Vagina (tissue), 2 donors: Measurements from ENCODE around the gene RABGAP1L. TPM values are rescaled to one million over a fixed set of nuclear protein-coding genes. Genes with fewer than 3 reads are reported as not detected.
"Not testable (repeated sequence)": the region's sequence is repeated elsewhere in the genome, so short reads cannot be mapped to it uniquely, and the experiment has no call there.

Experiments
- DNase-seq, 2 donors: peaks; one replicate each; pipeline ENCODE4 v3.0.0-alpha.2; 2017; ENCODE audit errors: extremely low spot score in 2 of 2
- H3K27ac ChIP-seq: fragments of 200-600 bp; sonication (generic); one replicate; pipeline ENCODE4 v1.5.1; 2019
- H3K27me3 ChIP-seq: fragments of 200-600 bp; sonication (generic); one replicate; pipeline ENCODE4 v1.5.1; 2019
- H3K36me3 ChIP-seq, 2 donors: fragments of 200-600 bp; sonication (generic); one replicate each; pipeline ENCODE4 v1.5.1; 2017 to 2019
- H3K4me1 ChIP-seq: fragments of 200-600 bp; sonication (generic); one replicate; pipeline ENCODE4 v1.5.1; 2019
- H3K4me3 ChIP-seq, 2 donors: fragments of 200-600 bp; sonication (generic); 1 replicate in 1 of 2; 2 replicates in 1 of 2; pipeline ENCODE4 v1.5.1; 2016 to 2019
- H3K9me3 ChIP-seq: fragments of 200-600 bp; sonication (generic); one replicate; pipeline ENCODE4 v1.5.1; 2019
- POLR2A ChIP-seq, 2 donors: fragments of 450-650 bp; IDR thresholded peaks; one replicate each; pipeline ENCODE4 v1.6.1; 2017; ENCODE audit warnings: antibody characterized with exemption in 2 of 2, mild to moderate bottlenecking in 2 of 2, moderate library complexity in 2 of 2
- POLR2AphosphoS5 ChIP-seq, 2 donors: sonication (generic); formaldehyde crosslinking; IDR thresholded peaks; one replicate each; pipeline ENCODE4 v1.9.0; 2017; ENCODE audit warnings: antibody characterized with exemption in 2 of 2, mild to moderate bottlenecking in 2 of 2, low read depth in 1 of 2; ENCODE audit not compliant: insufficient read depth in 1 of 2
- intact Hi-C: fragments of 100-400 bp; cut with DNase I; formaldehyde crosslinking; loops from one replicate; pipeline ENCODE4 v1.15.1; 2023
- total RNA-seq: library from RNA; depleted of rRNA; stranded (reverse); fragments of >200 nt; gene quantifications from one replicate; pipeline ENCODE4 v1.2.3, GENCODE V29; 2016
- TF ChIP-seq, protein P1 (sequence below), 3 experiments: fragments of 450-650 bp in 2 of 3; fragments of 200-600 bp in 1 of 3; sonication (generic) in 1 of 3; IDR thresholded peaks; one replicate each; pipeline ENCODE4 v1.5.1; 2017 to 2019; ENCODE audit warnings: antibody characterized with exemption in 3 of 3, mild to moderate bottlenecking in 2 of 3, moderate library complexity in 2 of 3

RABGAP1L gene
- total RNA-seq, 1 donor from 2014 or later, result 40.0 TPM

DNA sequence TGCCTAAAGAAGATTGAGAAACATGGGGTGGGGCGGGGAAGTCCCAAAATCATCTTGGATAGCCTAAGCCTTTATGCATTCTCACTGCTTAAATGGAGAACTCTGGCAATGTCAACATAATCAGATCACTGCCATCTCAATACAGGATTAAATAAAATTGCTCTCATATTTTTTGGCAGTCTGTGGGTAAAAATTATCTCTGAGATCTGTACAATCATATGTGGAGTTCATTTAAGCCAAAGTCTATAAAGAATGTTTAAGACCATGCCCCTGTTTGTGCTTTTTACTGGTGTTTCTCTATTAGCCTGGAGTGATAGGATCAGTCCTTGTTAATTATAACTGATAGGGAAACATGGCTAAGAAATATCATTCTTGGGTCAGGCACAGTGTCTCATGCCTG is 424.8 kb downstream of the RABGAP1L start:
- Histone ChIP-seq H3K4me3 (no peak overlapping the region), H3K27me3 (no peaks in the 10 kb centered on the region), H3K36me3 (no peaks in the 10 kb centered on the region), H3K27ac (no peak overlapping the region), H3K4me1 (no peaks in the 10 kb centered on the region), H3K9me3 (no peaks in the 10 kb centered on the region)
- intact Hi-C loops, result no loop called here
- no peak for TF ChIP-seq POLR2A (IDR thresholded peaks at IDR 0.05)
- TF ChIP-seq, protein P1, sequence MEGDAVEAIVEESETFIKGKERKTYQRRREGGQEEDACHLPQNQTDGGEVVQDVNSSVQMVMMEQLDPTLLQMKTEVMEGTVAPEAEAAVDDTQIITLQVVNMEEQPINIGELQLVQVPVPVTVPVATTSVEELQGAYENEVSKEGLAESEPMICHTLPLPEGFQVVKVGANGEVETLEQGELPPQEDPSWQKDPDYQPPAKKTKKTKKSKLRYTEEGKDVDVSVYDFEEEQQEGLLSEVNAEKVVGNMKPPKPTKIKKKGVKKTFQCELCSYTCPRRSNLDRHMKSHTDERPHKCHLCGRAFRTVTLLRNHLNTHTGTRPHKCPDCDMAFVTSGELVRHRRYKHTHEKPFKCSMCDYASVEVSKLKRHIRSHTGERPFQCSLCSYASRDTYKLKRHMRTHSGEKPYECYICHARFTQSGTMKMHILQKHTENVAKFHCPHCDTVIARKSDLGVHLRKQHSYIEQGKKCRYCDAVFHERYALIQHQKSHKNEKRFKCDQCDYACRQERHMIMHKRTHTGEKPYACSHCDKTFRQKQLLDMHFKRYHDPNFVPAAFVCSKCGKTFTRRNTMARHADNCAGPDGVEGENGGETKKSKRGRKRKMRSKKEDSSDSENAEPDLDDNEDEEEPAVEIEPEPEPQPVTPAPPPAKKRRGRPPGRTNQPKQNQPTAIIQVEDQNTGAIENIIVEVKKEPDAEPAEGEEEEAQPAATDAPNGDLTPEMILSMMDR (IDR thresholded peaks at IDR 0.05), result no peak
- no peak for TF ChIP-seq POLR2AphosphoS5 (IDR thresholded peaks at IDR 0.05; ENCODE audit: insufficient read depth in 1 of 2, low read depth in 1 of 2)
- no peak for DNase-seq

DNA sequence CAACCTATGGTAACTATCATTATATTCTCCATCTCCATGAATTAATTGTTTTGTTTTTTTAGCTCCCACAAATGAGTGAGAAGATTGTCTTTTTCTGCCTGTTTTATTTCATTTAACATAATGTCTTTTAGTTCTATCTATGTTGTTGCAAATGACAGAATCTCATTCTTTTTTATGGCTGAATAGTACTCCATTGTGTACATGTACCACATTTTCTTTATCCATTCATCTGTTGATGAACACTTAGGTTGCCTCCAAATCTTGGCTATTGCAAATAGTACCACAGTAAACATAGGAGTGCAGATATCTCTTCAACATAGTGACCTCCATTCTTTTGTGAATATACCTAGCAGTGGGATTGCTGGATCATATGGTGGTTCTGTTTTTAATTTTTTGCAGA is 429.3 kb downstream of the RABGAP1L start:
- H3K9me3 ChIP-seq, H3K4me3 ChIP-seq, DNase-seq, H3K27me3 ChIP-seq, H3K4me1 ChIP-seq, H3K27ac ChIP-seq, intact Hi-C loops, H3K36me3 ChIP-seq: not testable (repeated sequence)

DNA sequence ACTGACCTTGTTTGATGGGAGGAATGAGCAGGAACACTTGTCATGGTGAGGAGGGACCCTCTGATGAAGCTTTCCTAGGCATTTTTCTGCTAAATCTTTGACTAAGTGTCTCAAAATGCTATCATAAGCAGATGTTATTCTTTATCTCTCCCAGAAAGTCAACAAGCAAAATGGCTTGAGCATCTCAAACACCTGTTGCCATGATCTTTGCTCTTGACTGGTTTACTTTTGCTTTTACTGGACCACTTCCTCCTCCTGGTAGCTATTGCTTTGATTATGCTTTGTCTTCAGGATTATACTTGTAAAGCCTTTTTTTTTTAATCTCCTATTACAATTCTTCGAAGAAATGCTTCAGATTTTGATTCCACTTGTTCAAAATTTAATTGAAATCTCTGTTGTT is 445.9 kb downstream of the RABGAP1L start:
- TF ChIP-seq POLR2A (IDR thresholded peaks at IDR 0.05) (no peak), POLR2AphosphoS5 (IDR thresholded peaks at IDR 0.05; ENCODE audit: insufficient read depth in 1 of 2, low read depth in 1 of 2) (no peak)
- TF ChIP-seq, protein P1 (IDR thresholded peaks at IDR 0.05), result no peak

DNA sequence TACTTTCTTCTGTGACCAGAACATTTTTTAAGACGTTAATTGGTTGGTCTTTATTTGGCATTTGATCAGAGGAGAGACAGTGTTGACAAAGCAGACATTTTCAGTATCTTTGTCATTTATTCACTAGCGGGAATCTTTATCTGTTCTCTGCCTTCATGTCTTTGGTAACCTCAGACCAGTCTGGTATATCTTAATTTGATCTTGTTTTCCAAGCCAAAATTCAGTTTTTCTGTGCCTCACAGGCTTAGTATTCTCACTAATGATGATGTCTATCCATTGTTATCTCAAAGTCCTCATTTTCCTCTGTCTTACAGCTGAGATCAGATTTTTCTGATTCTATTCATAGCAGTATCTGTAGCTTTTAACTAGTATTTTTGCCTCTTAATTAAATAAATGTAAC is 447.2 kb downstream of the RABGAP1L start:
- intact Hi-C loops, result no loop called here
- no peak for DNase-seq
- H3K36me3 ChIP-seq, result no peaks in the 10 kb centered on the region
- TF ChIP-seq POLR2A (IDR thresholded peaks at IDR 0.05) (no peak), POLR2AphosphoS5 (IDR thresholded peaks at IDR 0.05; ENCODE audit: insufficient read depth in 1 of 2, low read depth in 1 of 2) (no peak)
- TF ChIP-seq, protein P1 (IDR thresholded peaks at IDR 0.05), result no peak
- H3K9me3 ChIP-seq, result no peaks in the 10 kb centered on the region
- no peaks in the 10 kb centered on the region for H3K27me3 ChIP-seq
- H3K4me1 ChIP-seq, result no peaks in the 10 kb centered on the region
- no peak overlapping the region for H3K27ac ChIP-seq
- H3K4me3 ChIP-seq, result no peak overlapping the region

More for the DNA sequence above, 445.9 kb downstream of the RABGAP1L start:
- intact Hi-C loops, result no loop called here
- H3K4me1 ChIP-seq, result no peaks in the 10 kb centered on the region
- no peak overlapping the region for H3K27ac ChIP-seq
- H3K4me3 ChIP-seq, result no peak overlapping the region
- H3K27me3 ChIP-seq, result no peaks in the 10 kb centered on the region
- H3K9me3 ChIP-seq, result no peaks in the 10 kb centered on the region
- DNase-seq, result no peak
- H3K36me3 ChIP-seq, result no peaks in the 10 kb centered on the region

DNA sequence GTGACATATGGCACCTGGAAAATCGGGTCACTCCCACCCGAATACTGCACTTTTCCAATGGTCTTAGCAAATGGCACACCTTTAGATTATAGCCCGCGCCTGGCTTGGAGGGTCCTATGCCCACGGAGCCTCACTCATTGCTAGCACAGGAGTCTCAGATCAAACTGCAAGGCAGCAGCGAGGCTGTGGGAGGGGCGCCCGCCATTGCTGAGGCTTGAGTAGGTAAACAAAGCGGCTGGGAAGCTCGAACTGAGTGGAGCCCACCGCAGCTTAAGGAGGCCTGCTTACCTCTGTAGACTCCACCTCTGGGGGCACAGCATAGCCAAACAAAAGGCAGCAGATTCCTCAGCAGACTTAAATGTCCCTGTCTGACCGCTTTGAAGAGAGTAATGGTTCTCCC is 458.6 kb downstream of the RABGAP1L start:
- H3K36me3 ChIP-seq, H3K27ac ChIP-seq, H3K4me3 ChIP-seq, H3K9me3 ChIP-seq, H3K27me3 ChIP-seq, H3K4me1 ChIP-seq, DNase-seq, intact Hi-C loops: not testable (repeated sequence)

DNA sequence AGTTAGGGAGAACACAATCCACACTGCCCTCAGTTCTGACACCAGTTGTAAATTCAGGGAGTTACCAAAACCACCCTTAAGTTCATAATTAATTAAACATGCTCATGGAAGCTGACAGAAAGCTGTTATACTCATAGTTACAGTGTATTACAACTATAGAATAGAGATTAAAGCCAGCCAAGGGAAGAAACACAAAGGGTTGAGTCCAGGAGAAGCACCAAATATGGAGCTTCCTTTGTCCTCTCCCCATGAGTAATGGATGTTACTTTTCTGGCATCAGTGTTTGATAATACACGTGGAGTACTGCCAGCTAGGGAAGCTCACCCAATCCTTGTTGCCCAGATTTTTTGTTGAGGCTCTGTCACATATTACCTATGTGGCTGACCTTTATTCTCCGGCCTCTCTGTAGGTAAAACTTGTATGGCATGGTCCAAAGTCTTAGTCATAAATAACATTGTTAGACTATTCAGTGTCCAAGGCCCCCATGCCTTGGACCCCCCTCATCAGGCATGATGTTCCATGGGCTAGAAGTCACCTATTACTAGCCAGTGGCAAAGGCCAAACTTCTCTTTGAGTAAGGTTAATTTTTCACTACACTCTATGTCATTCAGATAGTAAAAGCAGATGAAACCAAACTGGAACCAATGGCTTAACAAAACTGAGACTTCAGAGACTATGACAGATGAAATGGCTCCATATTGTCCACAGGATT is 464.2 kb downstream of the RABGAP1L start:
- Histone ChIP-seq H3K4me3 (no peak overlapping the region), H3K27me3 (no peaks in the 10 kb centered on the region), H3K27ac (no peak overlapping the region), H3K36me3 (no peaks in the 10 kb centered on the region), H3K4me1 (no peaks in the 10 kb centered on the region), H3K9me3 (no peaks in the 10 kb centered on the region)
- TF ChIP-seq, protein P1 (IDR thresholded peaks at IDR 0.05), result no peak
- TF ChIP-seq POLR2AphosphoS5 (IDR thresholded peaks at IDR 0.05; ENCODE audit: insufficient read depth in 1 of 2, low read depth in 1 of 2), result no peak
- TF ChIP-seq POLR2A (IDR thresholded peaks at IDR 0.05), result no peak
- DNase-seq, result no peak
- intact Hi-C loops, result no loop called here
